H1 (cell line): ENCODE results near the gene GRM8. TPM values are rescaled to one million over a fixed set of nuclear protein-coding genes. Genes with fewer than 3 reads are reported as not detected.

Source experiments
- CTCF ChIA-PET: fragments of 300-600 bp; sonication (Branson Sonifier 250); formaldehyde crosslinking; loops from one replicate; lab custom pipeline; 2021; ENCODE audit not compliant: partially characterized antibody; lab: Charles Lee
- POLR2A ChIA-PET: fragments of 300-600 bp; sonication (Branson Sonifier 250); formaldehyde crosslinking; loops from one replicate; lab custom pipeline; 2021; ENCODE audit warnings: inconsistent platforms; ENCODE audit not compliant: partially characterized antibody; lab: Charles Lee
- DNase-seq, 2 experiments: peaks; one replicate each; pipeline versions ENCODE4 v3.0.0 to v3.0.0-alpha.2; 2010 to 2022; ENCODE audit warnings: low spot score in 2 of 2, low read depth in 1 of 2, mixed read lengths in 1 of 2
- FAIRE-seq: peaks from 2 replicates; lab custom pipeline; 2011; peaks lifted over from hg19 to GRCh38; lab: Jason Lieb, UNC
- H2AFZ ChIP-seq: 2 replicates; pipeline ENCODE4 v1.8.1; 2012; ENCODE audit warnings: low read length, inconsistent platforms
- H2AK5ac ChIP-seq: 2 replicates; pipeline ENCODE4 v1.6.1; 2013; ENCODE audit warnings: low read depth, low read length
- H2BK120ac ChIP-seq: replicated peaks from 2 replicates; pipeline ENCODE3; 2013; ENCODE audit warnings: low read depth, low read length, inconsistent platforms
- H2BK12ac ChIP-seq: 2 replicates; pipeline ENCODE4 v1.6.1; 2013; ENCODE audit warnings: low read depth, low read length
- H2BK15ac ChIP-seq: 2 replicates; pipeline ENCODE4 v1.6.1; 2013; ENCODE audit warnings: low read length
- H2BK20ac ChIP-seq: 2 replicates; pipeline ENCODE4 v1.6.1; 2013; ENCODE audit warnings: low read length
- H2BK5ac ChIP-seq: 2 replicates; pipeline ENCODE4 v1.6.1; 2013; ENCODE audit warnings: low read depth, low read length
- H3K14ac ChIP-seq: 2 replicates; pipeline ENCODE4 v1.6.1; 2013; ENCODE audit warnings: inconsistent platforms; ENCODE audit not compliant: insufficient read length
- H3K18ac ChIP-seq: 2 replicates; pipeline ENCODE4 v1.6.1; 2013; ENCODE audit warnings: low read length; ENCODE audit errors: extremely low read depth
- H3K23ac ChIP-seq: 2 replicates; pipeline ENCODE4 v1.6.1; 2013; ENCODE audit warnings: inconsistent platforms; ENCODE audit not compliant: insufficient read length
- H3K23me2 ChIP-seq: 2 replicates; pipeline ENCODE4 v1.6.1; 2013; ENCODE audit warnings: low read depth, low read length
- H3K27ac ChIP-seq: 2 replicates; pipeline ENCODE4 v1.6.1; 2011; ENCODE audit warnings: low read depth, low read length, inconsistent platforms
- H3K27me3 ChIP-seq, 4 experiments: replicated peaks in 1 of 4; 1 replicate in 1 of 4; 2 replicates in 3 of 4; pipeline versions ENCODE4 v1.6.1 to v1.8.1; 2011 to 2013; ENCODE audit warnings: low read length in 3 of 4, mild to moderate bottlenecking in 3 of 4, inconsistent platforms in 2 of 4, mixed read lengths in 2 of 4, moderate library complexity in 1 of 4; ENCODE audit not compliant: control insufficient read depth in 3 of 4, insufficient read depth in 3 of 4; ENCODE audit errors: extremely low read depth in 1 of 4
- H3K36me3 ChIP-seq, 4 experiments: 2 replicates each; pipeline versions ENCODE4 v1.6.1 to v1.8.1; 2011 to 2013; ENCODE audit warnings: mild to moderate bottlenecking in 4 of 4, low read length in 3 of 4, moderate library complexity in 2 of 4, control low read depth in 1 of 4, inconsistent platforms in 1 of 4; ENCODE audit not compliant: insufficient read depth in 4 of 4, control insufficient read depth in 2 of 4
- H3K4ac ChIP-seq: replicated peaks from 2 replicates; pipeline ENCODE3; 2013; ENCODE audit warnings: low read length, low read depth, mixed read lengths, inconsistent platforms; ENCODE audit not compliant: insufficient read length
- H3K4me1 ChIP-seq, 4 experiments: replicated peaks in 1 of 4; 1 replicate in 1 of 4; 2 replicates in 3 of 4; pipeline versions ENCODE4 v1.6.1 to v1.8.1; 2011 to 2013; ENCODE audit warnings: low read length in 3 of 4, inconsistent platforms in 2 of 4, mixed read lengths in 1 of 4; ENCODE audit not compliant: insufficient read depth in 4 of 4, control insufficient read depth in 3 of 4
- H3K4me2 ChIP-seq, 2 experiments: 2 replicates each; pipeline versions ENCODE4 v1.6.1 to v1.8.1; 2011 to 2013; ENCODE audit warnings: low read depth in 2 of 2, low read length in 2 of 2, control low read depth in 1 of 2, inconsistent platforms in 1 of 2, mild to moderate bottlenecking in 1 of 2; ENCODE audit not compliant: insufficient read depth in 1 of 2
- H3K4me3 ChIP-seq, 4 experiments: fragments of 200-600, 300-600 bp in 1 of 4; sonication (generic), shearing (Covaris generic), sonication (Bioruptor Twin) in 1 of 4; 2 replicates each; pipeline versions ENCODE4 v1.5.1 to v1.8.1; 2011 to 2016; ENCODE audit warnings: low read length in 4 of 4, low read depth in 3 of 4, control low read depth in 2 of 4, inconsistent platforms in 2 of 4, mild to moderate bottlenecking in 2 of 4, mixed read lengths in 1 of 4, moderate library complexity in 1 of 4; ENCODE audit not compliant: insufficient read depth in 2 of 4; ENCODE audit errors: extremely low read depth in 1 of 4
- H3K56ac ChIP-seq: replicated peaks from 2 replicates; pipeline ENCODE3; 2013; ENCODE audit warnings: low read depth, mild to moderate bottlenecking, mixed read lengths, low read length, inconsistent platforms; ENCODE audit not compliant: insufficient read length
- H3K79me1 ChIP-seq: 2 replicates; pipeline ENCODE4 v1.6.1; 2013; ENCODE audit warnings: low read depth, low read length, control low read depth
- H3K79me2 ChIP-seq, 2 experiments: 2 replicates each; pipeline versions ENCODE4 v1.6.1 to v1.8.1; 2012 to 2013; ENCODE audit warnings: low read length in 2 of 2, mild to moderate bottlenecking in 2 of 2, inconsistent platforms in 1 of 2; ENCODE audit not compliant: insufficient read depth in 2 of 2, control insufficient read depth in 1 of 2
- H3K9ac ChIP-seq, 4 experiments: replicated peaks in 1 of 4; 1 replicate in 1 of 4; 2 replicates in 3 of 4; pipeline versions ENCODE4 v1.6.1 to v1.8.1; 2011 to 2013; ENCODE audit warnings: low read depth in 3 of 4, low read length in 3 of 4, control low read depth in 2 of 4, mild to moderate bottlenecking in 2 of 4, moderate library complexity in 2 of 4, inconsistent platforms in 1 of 4; ENCODE audit errors: extremely low read depth in 1 of 4
- H3K9me3 ChIP-seq, 2 experiments: 2 replicates each; pipeline versions ENCODE4 v1.6.1 to v1.8.1; 2012 to 2013; ENCODE audit warnings: mild to moderate bottlenecking in 2 of 2, moderate library complexity in 2 of 2, control low read depth in 1 of 2, inconsistent platforms in 1 of 2, low read depth in 1 of 2, low read length in 1 of 2, mixed read lengths in 1 of 2; ENCODE audit not compliant: insufficient read depth in 2 of 2
- H4K20me1 ChIP-seq, 2 experiments: replicated peaks in 1 of 2; 2 replicates each; pipeline versions ENCODE3 to v1.8.1; 2011 to 2013; ENCODE audit warnings: inconsistent platforms in 2 of 2, low read length in 2 of 2, mild to moderate bottlenecking in 1 of 2; ENCODE audit not compliant: insufficient read depth in 2 of 2, control insufficient read depth in 1 of 2
- H4K5ac ChIP-seq: 2 replicates; pipeline ENCODE4 v1.6.1; 2013; ENCODE audit warnings: low read length, low read depth, mixed read lengths, inconsistent platforms; ENCODE audit not compliant: insufficient read length
- H4K8ac ChIP-seq: 2 replicates; pipeline ENCODE4 v1.8.0; 2013; ENCODE audit warnings: mild to moderate bottlenecking, moderate library complexity, low read length, inconsistent platforms; ENCODE audit not compliant: insufficient read depth; ENCODE audit errors: extremely low read depth
- H4K91ac ChIP-seq: replicated peaks from 2 replicates; pipeline ENCODE3; 2013; ENCODE audit warnings: low read length, mixed read lengths, inconsistent platforms; ENCODE audit not compliant: insufficient read length
- CHD2 ChIP-seq: IDR thresholded peaks from 2 replicates; pipeline ENCODE4 v1.6.1; 2012; ENCODE audit warnings: low read length, improper control_type of control experiment
- EGR1 ChIP-seq: IDR thresholded peaks from 2 replicates; pipeline ENCODE4 v1.6.1; 2011; ENCODE audit warnings: low read depth, low read length, borderline replicate concordance
- MAFK ChIP-seq: IDR thresholded peaks from 2 replicates; pipeline ENCODE4 v1.6.1; 2012; ENCODE audit warnings: low read depth, mild to moderate bottlenecking, improper control_type of control experiment, low read length
- POLR2AphosphoS5 ChIP-seq: IDR thresholded peaks from 2 replicates; pipeline ENCODE4 v1.6.1; 2011; ENCODE audit warnings: low read depth, low read length
- SAP30 ChIP-seq: fragments of 300-600 bp; sonication (generic); IDR thresholded peaks from 2 replicates; pipeline ENCODE4 v1.7.1; 2012; ENCODE audit warnings: low read length, moderate library complexity, mild to moderate bottlenecking, inconsistent platforms; ENCODE audit not compliant: insufficient read depth, insufficient replicate concordance
- SP1 ChIP-seq: IDR thresholded peaks from 2 replicates; pipeline ENCODE4 v1.6.1; 2011; ENCODE audit warnings: low read depth, low read length
- SUZ12 ChIP-seq: fragments of 200-600 bp; sonication (generic); IDR thresholded peaks from 2 replicates; pipeline ENCODE4 v1.6.1; 2012; ENCODE audit warnings: mild to moderate bottlenecking, inconsistent platforms, low read length, moderate library complexity, mixed read lengths
- TEAD4 ChIP-seq: IDR thresholded peaks from 2 replicates; pipeline ENCODE4 v1.6.1; 2012; ENCODE audit warnings: low read depth, low read length, inconsistent platforms, mixed read lengths
- WGBS, 2 experiments: shearing (Covaris generic) in 1 of 2; methylation state at CpG; one replicate each; pipeline versions ENCODE4 v1.1.6 to v1.1.7; 2013 to 2015; ENCODE audit warnings: low lambda C conversion rate in 2 of 2, mixed read lengths in 2 of 2, inconsistent platforms in 1 of 2, low coverage in 1 of 2, missing lambda C conversion rate in 1 of 2; ENCODE audit not compliant: insufficient replicate concordance in 2 of 2, insufficient coverage in 1 of 2, insufficient read length in 1 of 2; ENCODE audit errors: extremely low coverage in 1 of 2, missing lambda C conversion rate in 1 of 2; 5-methylcytosine and 5-hydroxymethylcytosine counted together
- polyA plus RNA-seq, 7 experiments: library from polyadenylated mRNA; depleted of rRNA in 3 of 7; stranded (reverse) in 5 of 7; unstranded in 2 of 7; fragments of >200 nt in 5 of 7; fragments of 200-250 nt in 2 of 7; gene quantifications; 1 replicate in 5 of 7; 2 replicates in 1 of 7; 4 replicates in 1 of 7; pipeline versions ENCODE4 v1.2.1 to v1.2.3, GENCODE V29; 2011 to 2013; ENCODE audit warnings: missing spikeins in 2 of 7, mixed read lengths in 2 of 7
- total RNA-seq: library from RNA; stranded (reverse); fragmentation: NEBNext Ultra II Directional; extraction: Animal tissue kit (Norgen Biotek cat#: 25700); gene quantifications from 2 replicates; pipeline ENCODE4 v1.2.1, GENCODE V29; 2021
- TF ChIP-seq, protein P1 (sequence below): IDR thresholded peaks from 2 replicates; pipeline ENCODE4 v1.6.1; 2011; ENCODE audit warnings: low read depth, mild to moderate bottlenecking, low read length; ENCODE audit not compliant: insufficient read depth
- TF ChIP-seq, protein P2 (sequence below): IDR thresholded peaks from 2 replicates; pipeline ENCODE4 v1.6.1; 2012; ENCODE audit warnings: low read length, inconsistent platforms

The GRM8 gene
- total and polyA plus RNA-seq, 2 of the 8 experiments (the other 6 are each of a cell fraction or from before 2014, with no cell fraction given): 2.6 to 2.8 TPM

GRCh38 chr7:127093340-127093739 lies 159.4 kb downstream of the GRM8 start:
- Histone ChIP-seq H3K9ac (no peak overlapping the region), H2BK120ac (no peak overlapping the region), H3K36me3 (no peaks in the 10 kb centered on the region), H2BK20ac (no peak overlapping the region), H3K79me1 (no peaks in the 10 kb centered on the region), H4K91ac (no peak overlapping the region), H2AK5ac (no peak overlapping the region)
- TF ChIP-seq EGR1: no peak
- no peak for TF ChIP-seq TEAD4
- TF ChIP-seq, protein P1, sequence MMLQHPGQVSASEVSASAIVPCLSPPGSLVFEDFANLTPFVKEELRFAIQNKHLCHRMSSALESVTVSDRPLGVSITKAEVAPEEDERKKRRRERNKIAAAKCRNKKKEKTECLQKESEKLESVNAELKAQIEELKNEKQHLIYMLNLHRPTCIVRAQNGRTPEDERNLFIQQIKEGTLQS: no peak
- TF ChIP-seq POLR2AphosphoS5: no peak
- TF ChIP-seq SAP30: no peak
- TF ChIP-seq MAFK: no peak
- no peak for TF ChIP-seq SP1
- TF ChIP-seq SUZ12: no peak
- no peak for TF ChIP-seq CHD2
- TF ChIP-seq, protein P2, sequence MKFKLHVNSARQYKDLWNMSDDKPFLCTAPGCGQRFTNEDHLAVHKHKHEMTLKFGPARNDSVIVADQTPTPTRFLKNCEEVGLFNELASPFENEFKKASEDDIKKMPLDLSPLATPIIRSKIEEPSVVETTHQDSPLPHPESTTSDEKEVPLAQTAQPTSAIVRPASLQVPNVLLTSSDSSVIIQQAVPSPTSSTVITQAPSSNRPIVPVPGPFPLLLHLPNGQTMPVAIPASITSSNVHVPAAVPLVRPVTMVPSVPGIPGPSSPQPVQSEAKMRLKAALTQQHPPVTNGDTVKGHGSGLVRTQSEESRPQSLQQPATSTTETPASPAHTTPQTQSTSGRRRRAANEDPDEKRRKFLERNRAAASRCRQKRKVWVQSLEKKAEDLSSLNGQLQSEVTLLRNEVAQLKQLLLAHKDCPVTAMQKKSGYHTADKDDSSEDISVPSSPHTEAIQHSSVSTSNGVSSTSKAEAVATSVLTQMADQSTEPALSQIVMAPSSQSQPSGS: no peak
- TF ChIP-seq, all 59 proteins: peak for 0
- DNase-seq (no peak), FAIRE-seq (no peak)
- Histone ChIP-seq H2BK12ac (no peak overlapping the region), H3K23me2 (no peaks in the 10 kb centered on the region), H3K27ac (no peak overlapping the region), H3K4me1 (no peaks in the 10 kb centered on the region; a peak in 2 of 7 replicates), H3K18ac (no peak overlapping the region), H2BK15ac (no peak overlapping the region), H3K9me3 (no peaks in the 10 kb centered on the region), H4K8ac (no peak overlapping the region), H4K5ac (no peak overlapping the region), H2AFZ (no peak overlapping the region), H3K23ac (no peak overlapping the region), H4K20me1 (no peaks in the 10 kb centered on the region), H3K14ac (no peak overlapping the region), H3K56ac (no peak overlapping the region), H3K27me3 (peaks cover 0 to 1% (median 0%) of the 10 kb centered on the region in 4 experiments; a peak in 1 of 7 replicates), H3K79me2 (no peaks in the 10 kb centered on the region), H3K4me3 (no peak overlapping the region), H3K4me2 (no peak overlapping the region), H2BK5ac (no peak overlapping the region), H3K4ac (no peak overlapping the region)
- 97% methylated on average over 4 of the region's 4 CpGs; no CpG with 5 or more reads in 1 of the 2 experiments for WGBS, 2 experiments
- POLR2A ChIA-PET: no interaction called here
- CTCF ChIA-PET: interaction anchor here (1.0 kb wide), 1 partner anchor 16 kb away, joined by 3 read pairs; no protein-coding TSS in a partner anchor
